Fibroblast of peridontal ligament (primary cell): ENCODE measurements around the gene SIAH1.
A peak's percentile ranks its signal among the peaks of the same experiment; 100 is the strongest.
"Not testable (repeated sequence)": the region's sequence is repeated elsewhere in the genome, so short reads cannot be mapped to it uniquely, and the experiment has no call there.

ENCODE experiments used
- DNase-seq: peaks from one replicate; pipeline ENCODE4 v3.0.0-alpha.2; 2010; ENCODE audit errors: extremely low read depth

SIAH1 gene, protein sequence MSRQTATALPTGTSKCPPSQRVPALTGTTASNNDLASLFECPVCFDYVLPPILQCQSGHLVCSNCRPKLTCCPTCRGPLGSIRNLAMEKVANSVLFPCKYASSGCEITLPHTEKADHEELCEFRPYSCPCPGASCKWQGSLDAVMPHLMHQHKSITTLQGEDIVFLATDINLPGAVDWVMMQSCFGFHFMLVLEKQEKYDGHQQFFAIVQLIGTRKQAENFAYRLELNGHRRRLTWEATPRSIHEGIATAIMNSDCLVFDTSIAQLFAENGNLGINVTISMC

DNA sequence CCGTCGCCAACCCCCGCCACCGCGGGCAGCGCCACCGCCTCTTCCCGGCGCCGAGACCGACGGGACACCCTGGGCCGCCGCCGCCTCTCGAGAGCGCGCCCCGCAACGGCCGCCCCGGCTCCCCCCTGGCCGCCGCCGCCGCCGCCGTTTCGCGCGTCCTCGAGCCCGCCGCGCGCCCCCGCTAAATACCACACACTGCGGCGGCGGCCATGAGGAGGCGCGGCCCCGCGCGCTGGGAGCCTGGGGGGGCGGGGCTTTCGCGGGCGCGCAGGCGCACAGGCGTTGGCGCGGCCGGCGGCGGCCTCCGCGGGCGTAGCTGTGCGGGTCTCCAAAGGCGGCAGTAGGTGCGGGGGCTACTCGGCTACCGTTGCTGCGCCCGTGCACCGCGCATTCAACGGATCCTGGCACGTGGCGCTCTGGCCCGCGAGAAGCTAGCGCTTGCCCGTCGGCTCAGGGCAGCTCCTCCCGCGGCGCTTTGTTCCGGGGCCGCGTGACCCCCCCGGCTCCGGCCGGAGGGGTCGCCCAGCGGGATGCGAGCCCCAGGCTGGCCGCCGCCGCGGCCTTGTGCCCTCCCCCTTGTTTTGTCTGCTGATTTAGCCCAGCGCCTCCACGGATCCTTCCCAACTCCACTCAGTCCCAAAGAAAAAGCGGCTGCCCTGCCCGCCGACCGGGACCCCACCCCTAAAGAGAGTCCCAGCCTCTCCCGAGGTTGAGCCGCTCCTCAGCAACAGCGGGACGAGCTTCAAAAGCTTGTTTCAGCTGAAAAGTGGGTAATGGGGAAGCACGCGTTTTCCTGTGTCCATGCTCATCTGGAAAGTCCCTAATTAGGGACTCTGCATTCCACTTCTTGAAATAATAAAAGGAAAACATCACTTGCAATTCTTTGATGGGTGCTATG is at the start of gene SIAH1:
Gene SIAH1 (minus strand): TSS at position 161 of the 898 bp plus-strand sequence. CDS start 22,985 bp downstream, outside the sequence.
- DNase-seq = peak; percentile 63

- peak; percentile 70 for DNase-seq
Measured at GRCh38 chr16:48434653-48435317, 49.6 kb upstream of the SIAH1 start.

DNA sequence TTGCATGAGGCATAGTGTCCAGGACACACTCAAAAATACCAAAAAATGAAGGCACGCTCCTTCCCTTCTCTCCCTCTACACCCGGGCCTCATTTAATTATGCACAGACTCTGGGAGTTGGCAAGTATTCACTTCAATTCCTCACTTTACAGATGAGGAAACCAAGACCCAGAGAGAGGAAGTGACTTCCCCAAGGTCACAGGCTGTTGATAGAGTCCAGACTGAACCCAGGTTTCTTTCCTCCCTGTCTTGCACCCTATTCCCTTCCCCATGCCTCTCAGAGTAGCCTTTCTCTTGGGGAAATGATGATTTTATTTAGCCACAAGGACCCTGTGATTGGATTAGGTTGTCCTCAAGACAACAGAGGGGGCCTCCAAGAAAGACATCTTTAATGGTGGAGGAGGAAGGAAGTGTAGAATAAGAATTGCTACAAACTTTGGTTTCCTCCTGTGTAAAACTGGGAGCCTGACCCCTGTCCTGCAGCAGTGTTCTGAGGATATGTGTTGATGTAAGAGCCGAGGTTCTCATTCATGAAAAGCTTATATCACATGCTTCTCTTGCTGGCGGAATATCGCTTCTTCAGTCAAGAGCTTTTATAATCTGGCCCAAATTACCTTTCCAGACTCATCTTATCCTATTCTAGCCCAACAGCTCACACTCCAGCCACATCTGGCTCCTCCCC is 48.8 kb upstream of the SIAH1 start:
- no peak for DNase-seq

DNA sequence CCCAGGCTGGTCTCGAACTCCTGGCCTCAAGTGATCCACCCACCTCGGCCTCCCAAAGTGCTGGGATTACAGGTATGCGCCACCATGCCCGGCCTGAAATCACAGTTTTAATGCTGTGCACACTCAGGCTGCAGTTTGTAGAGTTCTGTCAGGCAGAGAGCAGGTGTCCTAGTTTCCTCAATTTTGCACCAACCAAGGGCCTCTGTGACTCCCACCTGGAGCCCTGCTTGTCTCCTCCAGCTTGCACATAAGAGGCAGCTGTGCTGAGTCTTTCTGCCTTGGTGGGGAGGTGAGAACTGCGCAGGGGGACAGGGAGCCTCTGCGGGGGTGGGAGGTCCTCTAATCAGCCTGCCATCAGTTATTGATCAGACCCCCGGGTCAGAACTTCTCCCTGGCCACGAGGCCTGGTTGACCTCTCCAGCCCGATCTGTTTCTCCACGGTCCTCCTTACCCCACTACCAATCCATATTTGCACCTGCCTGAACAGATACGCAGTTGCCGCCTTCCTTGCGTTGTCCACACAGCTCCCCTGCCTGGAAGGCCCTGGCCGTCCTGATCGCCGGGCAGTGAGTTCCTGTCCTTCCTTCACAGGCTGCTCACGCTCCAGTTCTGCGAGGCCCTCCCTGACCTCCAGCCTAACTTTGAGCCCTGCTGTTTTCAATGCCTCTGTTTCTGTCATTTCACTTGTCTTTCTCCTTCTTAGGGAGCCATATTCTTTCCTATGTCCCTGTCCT is 48.1 kb upstream of the SIAH1 start:
- no peak for DNase-seq

DNA sequence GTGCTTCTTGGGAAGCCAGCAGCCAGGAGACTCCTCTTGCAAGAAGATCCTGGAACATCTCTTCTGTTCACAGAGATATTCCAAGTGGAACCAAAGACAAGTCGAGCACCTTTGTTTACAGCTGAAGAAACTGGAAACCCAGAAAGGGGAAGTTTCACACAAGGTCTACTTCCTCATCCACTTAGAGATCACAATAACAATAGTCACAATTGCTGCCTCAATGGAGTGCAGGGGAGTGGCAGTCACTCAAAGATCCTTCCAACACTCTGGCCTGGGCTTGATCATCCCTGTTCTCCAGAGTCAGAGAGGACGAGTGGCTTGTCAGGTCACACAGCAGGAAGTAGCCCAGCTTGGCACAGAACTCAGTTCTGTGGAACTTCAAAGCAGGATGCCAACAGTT is 46.9 kb upstream of the SIAH1 start:
- DNase-seq = no peak

DNA sequence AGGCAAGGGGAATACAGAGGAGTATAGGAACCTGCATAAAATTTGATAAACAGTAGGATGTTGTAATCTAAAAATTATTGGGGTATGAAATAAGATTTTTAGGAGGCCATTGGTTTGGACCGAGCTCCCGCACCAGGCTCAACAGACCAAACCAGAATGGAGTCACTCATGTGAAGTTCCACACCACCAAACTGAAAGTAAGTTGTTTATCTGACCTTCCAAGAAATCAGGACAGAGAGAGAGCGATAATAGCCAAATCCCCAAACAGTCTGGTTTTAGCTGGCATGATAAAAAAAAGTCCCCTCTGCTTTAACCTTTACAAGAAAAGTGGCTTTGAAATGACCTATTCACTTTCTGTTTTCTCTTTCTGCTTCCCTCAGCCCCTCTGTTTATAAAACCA is 45.7 kb upstream of the SIAH1 start:
- no peak for DNase-seq

DNA sequence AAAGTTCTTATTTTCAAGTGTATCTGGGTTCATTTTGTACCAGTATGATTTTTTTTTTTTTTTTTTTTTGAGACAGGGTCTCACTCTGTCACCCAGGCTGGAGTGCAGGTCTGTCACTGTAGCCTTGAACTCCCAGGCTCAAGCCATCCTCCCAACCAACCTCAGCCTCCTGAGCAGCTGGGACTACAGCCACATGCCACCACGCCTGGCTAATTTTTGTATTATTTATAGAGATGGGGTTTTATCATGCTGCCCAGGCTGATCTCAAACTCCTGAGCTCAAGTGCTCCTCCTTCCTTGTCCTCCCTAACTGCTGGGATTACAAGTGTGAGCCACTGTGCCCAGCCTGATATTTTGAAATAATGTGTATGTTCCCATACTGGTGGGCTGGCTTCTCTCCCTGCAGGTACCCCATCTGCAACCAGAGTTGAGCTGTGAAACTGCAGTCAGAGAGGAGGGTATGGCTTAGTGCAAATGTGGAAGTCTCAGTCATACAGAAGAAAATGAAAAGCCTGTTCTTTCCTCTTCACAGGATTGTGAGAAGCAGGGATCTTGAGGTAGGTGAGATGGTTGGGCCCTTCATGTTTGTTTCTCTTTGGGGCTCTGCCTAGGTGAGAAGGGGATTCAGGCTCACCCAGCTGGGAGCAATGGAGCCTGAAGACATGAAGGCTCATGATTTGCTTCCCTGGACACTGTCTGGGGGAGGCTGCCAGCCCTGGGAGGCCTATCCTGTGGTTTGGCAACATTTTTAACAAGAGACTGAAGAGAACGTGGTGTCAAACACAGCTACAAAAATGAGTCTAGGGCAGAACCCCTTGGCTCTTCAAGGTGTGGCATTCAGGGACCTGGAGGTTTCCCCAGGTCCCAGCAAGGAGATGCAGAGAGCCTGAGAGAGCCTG is 41.3 kb upstream of the SIAH1 start:
- peak; percentile 54 for DNase-seq

GRCh38 chr16:48422537-48422936 is 37.3 kb upstream of the SIAH1 start:
- DNase-seq = no peak

- no peak for DNase-seq
Measured at GRCh38 chr16:48421741-48422140, 36.5 kb upstream of the SIAH1 start.

- no peak for DNase-seq
Measured at GRCh38 chr16:48420437-48420836, 35.2 kb upstream of the SIAH1 start.

- not testable (repeated sequence) for DNase-seq
Measured at GRCh38 chr16:48416617-48417016, 31.4 kb upstream of the SIAH1 start.

DNA sequence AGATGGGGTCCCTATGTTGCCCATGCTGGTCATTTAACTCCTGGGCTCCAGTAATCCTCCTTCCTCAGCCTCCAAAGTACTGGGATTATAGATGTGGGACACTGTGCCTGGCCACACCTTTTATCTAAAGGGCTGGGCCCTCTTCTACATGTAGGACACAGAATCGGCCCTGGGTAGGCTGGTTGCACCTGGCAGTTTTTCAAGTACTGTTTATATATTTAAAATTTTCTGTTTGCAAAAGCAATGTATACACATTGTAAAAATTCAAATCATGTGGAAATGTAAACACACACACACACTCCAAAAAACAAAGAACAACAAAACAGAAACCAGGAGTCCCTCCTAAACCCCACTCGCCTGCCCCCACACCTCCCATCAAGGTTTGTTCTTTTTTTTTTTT is 28.1 kb upstream of the SIAH1 start:
- DNase-seq = no peak

- peak; percentile 91 for DNase-seq
Measured at GRCh38 chr16:48409839-48410632, 24.8 kb upstream of the SIAH1 start.

DNA sequence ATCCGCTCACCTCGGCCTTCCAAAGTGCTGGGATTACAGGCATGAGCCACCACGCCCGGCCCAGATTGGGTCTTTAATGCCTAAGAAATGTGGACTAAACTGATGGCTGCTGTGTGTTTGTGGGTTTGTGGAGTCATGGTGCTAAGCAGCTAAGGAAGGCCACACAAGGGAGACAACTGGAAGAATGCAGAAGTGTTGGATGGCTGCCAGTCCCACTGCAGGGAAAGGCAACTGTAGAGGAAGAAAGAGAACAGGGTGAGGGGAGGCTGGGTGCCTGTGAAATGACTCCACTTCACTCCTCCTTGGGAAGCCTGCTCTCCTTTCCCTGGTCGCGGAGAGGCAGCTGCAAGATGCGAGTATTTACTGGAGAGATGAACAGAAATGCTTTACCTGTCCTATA is 23.5 kb upstream of the SIAH1 start:
- peak; percentile 50 for DNase-seq

- no peak for DNase-seq
Measured at GRCh38 chr16:48405907-48406306, 20.7 kb upstream of the SIAH1 start.

DNA sequence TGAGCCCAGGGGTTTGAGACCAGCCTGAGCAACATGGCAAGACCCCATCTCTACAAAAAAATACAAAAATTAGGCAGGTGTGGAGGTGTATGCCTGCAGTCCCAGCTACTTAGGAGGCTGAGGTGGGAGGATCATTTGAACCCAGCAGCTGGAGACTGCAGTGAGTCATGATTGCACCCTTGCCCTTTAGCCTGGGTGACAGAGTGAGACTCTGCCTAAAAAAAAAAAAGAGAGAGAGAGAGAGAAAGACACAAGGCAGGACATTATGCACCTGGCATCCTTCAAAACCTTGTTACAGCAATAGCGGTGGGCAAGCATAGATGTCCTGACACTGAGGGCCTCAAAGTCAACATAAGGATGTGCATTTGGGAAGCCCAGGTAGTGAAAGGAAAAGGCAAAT is 19.9 kb upstream of the SIAH1 start:
- DNase-seq = no peak

GRCh38 chr16:48402547-48402946 is 17.3 kb upstream of the SIAH1 start:
- DNase-seq = not testable (repeated sequence)

GRCh38 chr16:48395375-48395774 is 10.2 kb upstream of the SIAH1 start:
- DNase-seq = no peak

GRCh38 chr16:48394355-48394703 is 9.1 kb upstream of the SIAH1 start:
- DNase-seq = no peak
